Tibial artery (tissue), 4 donors: ENCODE data around the gene SYNC.
"Not testable (repeated sequence)": the region's sequence is repeated elsewhere in the genome, so short reads cannot be mapped to it uniquely, and the experiment has no call there.

Source experiments
- DNase-seq, 2 donors: peaks; one replicate each; pipeline ENCODE4 v3.0.0-alpha.2; 2019
- H3K27ac ChIP-seq, 2 donors: fragments of 200-600 bp; sonication (generic) in 1 of 2; 1 replicate in 1 of 2; 2 replicates in 1 of 2; pipeline ENCODE4 v1.5.1; 2018 to 2019; ENCODE audit warnings: mild to moderate bottlenecking in 1 of 2
- H3K27me3 ChIP-seq, 2 donors: fragments of 200-600 bp; sonication (generic) in 1 of 2; one replicate each; pipeline versions ENCODE4 v1.5.1 to v1.6.0; 2016 to 2019
- H3K36me3 ChIP-seq, 3 donors: fragments of 200-600 bp; sonication (generic) in 2 of 3; one replicate each; pipeline ENCODE4 v1.5.1; 2016 to 2019; ENCODE audit warnings: mild to moderate bottlenecking in 2 of 3
- H3K4me1 ChIP-seq, 4 donors: fragments of 200-600 bp; sonication (generic) in 2 of 4; 1 replicate in 3 of 4; 2 replicates in 1 of 4; pipeline ENCODE4 v1.5.1; 2016 to 2019
- H3K4me3 ChIP-seq, 2 donors: fragments of 200-600 bp; sonication (generic) in 1 of 2; 1 replicate in 1 of 2; 2 replicates in 1 of 2; pipeline ENCODE4 v1.5.1; 2018 to 2019; ENCODE audit warnings: mild to moderate bottlenecking in 2 of 2
- H3K9me3 ChIP-seq, 3 donors: fragments of 200-600 bp; sonication (generic) in 1 of 3; one replicate each; pipeline ENCODE4 v1.5.1; 2016 to 2019
- intact Hi-C: fragments of 100-400 bp; cut with DNase I; formaldehyde crosslinking; loops from one replicate; pipeline ENCODE4 v1.15.0; 2023; ENCODE audit warnings: low total_unique reads
- TF ChIP-seq, protein P1 (sequence below), 2 experiments: fragments of 200-600 bp in 1 of 2; fragments of 450-650 bp in 1 of 2; IDR thresholded peaks; one replicate each; pipeline ENCODE4 v1.5.1; 2017 to 2019; ENCODE audit warnings: antibody characterized with exemption in 2 of 2, mild to moderate bottlenecking in 1 of 2, moderate library complexity in 1 of 2

Gene SYNC

GRCh38 chr1:32706491-32706890 lies 3.9 kb upstream of the SYNC start:
- intact Hi-C loops, result no loop called here
- DNase-seq, result no peak
- Histone ChIP-seq H3K27me3 (no peaks in the 10 kb centered on the region), H3K9me3 (no peaks in the 10 kb centered on the region), H3K4me3 (no peak overlapping the region), H3K36me3 (no peaks in the 10 kb centered on the region), H3K27ac (peak overlapping the region; percentile 43 to 98), H3K4me1 (peaks cover 0 to 50% (median 32%) of the 10 kb centered on the region in 4 donors)
- TF ChIP-seq, protein P1, sequence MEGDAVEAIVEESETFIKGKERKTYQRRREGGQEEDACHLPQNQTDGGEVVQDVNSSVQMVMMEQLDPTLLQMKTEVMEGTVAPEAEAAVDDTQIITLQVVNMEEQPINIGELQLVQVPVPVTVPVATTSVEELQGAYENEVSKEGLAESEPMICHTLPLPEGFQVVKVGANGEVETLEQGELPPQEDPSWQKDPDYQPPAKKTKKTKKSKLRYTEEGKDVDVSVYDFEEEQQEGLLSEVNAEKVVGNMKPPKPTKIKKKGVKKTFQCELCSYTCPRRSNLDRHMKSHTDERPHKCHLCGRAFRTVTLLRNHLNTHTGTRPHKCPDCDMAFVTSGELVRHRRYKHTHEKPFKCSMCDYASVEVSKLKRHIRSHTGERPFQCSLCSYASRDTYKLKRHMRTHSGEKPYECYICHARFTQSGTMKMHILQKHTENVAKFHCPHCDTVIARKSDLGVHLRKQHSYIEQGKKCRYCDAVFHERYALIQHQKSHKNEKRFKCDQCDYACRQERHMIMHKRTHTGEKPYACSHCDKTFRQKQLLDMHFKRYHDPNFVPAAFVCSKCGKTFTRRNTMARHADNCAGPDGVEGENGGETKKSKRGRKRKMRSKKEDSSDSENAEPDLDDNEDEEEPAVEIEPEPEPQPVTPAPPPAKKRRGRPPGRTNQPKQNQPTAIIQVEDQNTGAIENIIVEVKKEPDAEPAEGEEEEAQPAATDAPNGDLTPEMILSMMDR (IDR thresholded peaks at IDR 0.05), result no peak

DNA sequence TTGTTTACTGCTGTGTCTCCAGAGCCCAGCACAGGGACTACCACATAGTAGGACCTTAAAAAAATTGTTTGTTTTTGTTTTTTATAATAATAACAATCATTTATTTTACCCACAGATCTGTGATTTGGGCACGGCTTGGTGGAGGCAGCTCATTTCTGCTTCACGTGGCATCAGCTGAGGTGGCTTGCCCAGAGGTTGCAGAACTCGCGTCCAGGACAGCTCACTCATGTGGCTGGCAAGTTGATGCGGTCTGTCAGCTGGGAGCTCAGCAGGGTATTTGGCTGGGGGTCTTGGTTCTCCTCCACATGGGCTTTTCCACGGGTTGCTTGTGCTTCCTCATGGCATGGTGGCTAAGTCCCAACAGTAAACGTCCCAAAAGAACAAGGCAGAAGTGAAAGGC lies 2.9 kb upstream of the SYNC start:
- intact Hi-C loops, result no loop called here
- TF ChIP-seq, protein P1 (IDR thresholded peaks at IDR 0.05), result no peak
- Histone ChIP-seq H3K27ac (peak overlapping the region; percentile 43 to 98), H3K9me3 (no peaks in the 10 kb centered on the region), H3K27me3 (no peaks in the 10 kb centered on the region), H3K36me3 (no peaks in the 10 kb centered on the region), H3K4me1 (peaks cover 0 to 60% (median 39%) of the 10 kb centered on the region in 4 donors), H3K4me3 (no peak overlapping the region)
- no peak for DNase-seq

DNA sequence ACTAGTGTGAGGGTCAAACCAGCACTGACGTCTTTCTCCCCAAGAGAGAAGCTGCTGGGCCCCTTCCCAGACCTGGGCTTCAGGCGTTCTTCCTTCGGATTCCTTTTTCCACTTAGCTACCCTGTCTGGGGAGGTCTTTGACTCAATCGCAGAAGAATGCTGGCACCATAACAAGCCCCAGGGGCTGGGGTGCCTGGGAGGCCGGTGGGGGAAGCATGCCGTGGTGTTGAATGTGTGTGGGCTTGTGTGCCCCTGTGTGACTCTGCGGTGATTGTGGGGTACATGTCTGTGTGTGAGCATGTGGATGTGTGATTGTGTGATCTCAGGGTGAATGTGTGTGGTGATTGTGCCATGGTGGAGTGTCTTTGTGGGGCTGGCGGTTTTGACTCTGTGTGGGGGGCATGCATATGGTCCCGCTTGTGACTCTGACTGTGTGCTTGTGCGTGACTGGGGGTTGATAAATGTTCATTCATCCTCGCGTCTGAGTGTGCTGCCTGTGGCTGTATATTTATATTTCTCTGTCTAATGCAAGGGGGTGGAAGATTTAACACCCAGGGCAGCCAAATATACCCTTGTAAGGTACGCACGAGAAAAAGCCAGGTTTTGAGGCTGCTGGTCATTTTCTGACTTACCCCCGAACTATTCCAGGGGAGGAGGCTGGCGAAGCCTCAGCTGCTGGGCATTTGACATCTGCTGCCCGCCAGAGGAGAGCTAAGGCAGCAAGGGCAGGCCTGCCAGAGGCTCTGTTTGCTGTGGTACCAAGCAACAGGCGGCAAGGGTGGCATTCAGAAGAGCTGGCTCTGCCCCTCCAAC lies 1.1 kb upstream of the SYNC start:
- H3K4me3 ChIP-seq, result peak overlapping the region; percentile 73
- no peaks in the 10 kb centered on the region for H3K36me3 ChIP-seq
- intact Hi-C loops, result no loop called here
- peak; percentile 42 to 88 for DNase-seq
- no peaks in the 10 kb centered on the region for H3K27me3 ChIP-seq
- H3K9me3 ChIP-seq, result no peaks in the 10 kb centered on the region
- TF ChIP-seq, protein P1 (IDR thresholded peaks at IDR 0.05), result no peak
- peaks cover 0 to 70% (median 41%) of the 10 kb centered on the region in 4 donors for H3K4me1 ChIP-seq
- peak overlapping the region; percentile 95 to 98 for H3K27ac ChIP-seq

DNA sequence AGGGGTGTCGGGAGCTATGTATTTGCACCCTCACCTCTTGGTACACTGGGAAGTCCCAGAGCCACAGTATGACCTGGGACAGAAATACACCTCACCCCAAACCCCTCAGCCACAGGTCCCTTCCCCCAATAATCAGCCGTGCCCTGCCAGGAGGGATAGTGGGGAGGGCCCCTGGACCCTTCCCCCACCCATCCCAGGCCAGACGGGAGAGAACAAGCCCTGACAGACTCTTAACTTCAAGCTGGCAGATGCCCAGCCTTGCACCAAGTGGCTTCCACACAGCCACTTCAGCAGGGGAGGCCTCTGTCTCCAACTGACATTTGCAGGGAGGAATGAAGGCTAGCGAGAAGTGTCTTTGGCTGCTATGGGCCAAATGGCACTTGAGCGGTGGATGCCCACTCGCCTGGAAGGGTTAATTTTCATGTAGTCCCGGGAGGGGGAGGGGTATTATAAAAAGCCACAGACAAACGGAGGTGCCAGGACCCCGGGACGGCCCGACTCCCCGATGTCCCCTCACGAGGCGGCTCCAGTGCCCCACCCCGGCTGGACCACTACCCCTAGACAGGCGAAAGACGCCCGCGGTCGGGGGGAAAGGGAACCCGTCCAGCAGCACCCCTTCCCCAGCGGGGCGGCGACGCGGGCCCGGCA lies 495 bp downstream of the SYNC start:
- DNase-seq, result peak; percentile 33 to 80
- Histone ChIP-seq H3K4me3 (peak overlapping the region; percentile 73), H3K4me1 (peaks cover 0 to 73% (median 41%) of the 10 kb centered on the region in 4 donors), H3K27me3 (no peaks in the 10 kb centered on the region), H3K9me3 (no peaks in the 10 kb centered on the region), H3K36me3 (peaks cover 0 to 1% (median 0%) of the 10 kb centered on the region in 3 donors), H3K27ac (peak overlapping the region; percentile 95 to 98)
- intact Hi-C loops, result no loop called here
- TF ChIP-seq, protein P1 (IDR thresholded peaks at IDR 0.05), result no peak

DNA sequence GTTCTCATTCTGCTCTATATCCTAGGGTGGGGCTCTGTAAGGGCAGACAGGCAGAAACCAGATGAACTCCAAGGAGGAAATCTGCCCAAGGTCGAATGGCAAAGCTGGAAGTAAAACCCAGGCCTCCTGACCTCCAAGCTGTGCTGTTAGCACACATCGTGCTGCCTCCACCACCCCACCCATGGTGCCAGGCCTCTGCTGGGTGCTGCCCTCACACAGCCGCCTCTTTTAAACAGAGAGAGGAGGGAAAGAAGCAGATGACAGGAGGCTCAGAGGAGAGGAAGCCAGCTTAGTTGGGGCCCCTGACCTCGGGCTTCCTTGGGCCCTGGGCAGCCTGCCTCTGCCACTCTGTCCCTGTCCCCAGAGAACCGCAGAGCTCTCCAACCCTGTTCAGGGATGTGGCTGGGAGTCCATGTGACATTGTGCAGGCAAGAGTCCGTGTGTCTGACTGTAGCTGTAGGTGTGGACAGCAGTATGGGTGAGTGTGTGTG lies 1.1 kb downstream of the SYNC start:
- Histone ChIP-seq H3K36me3 (peaks cover 0 to 7% (median 0%) of the 10 kb centered on the region in 3 donors), H3K27me3 (no peaks in the 10 kb centered on the region), H3K4me3 (peak overlapping the region; percentile 73), H3K27ac (peak overlapping the region; percentile 95 to 98), H3K9me3 (no peaks in the 10 kb centered on the region), H3K4me1 (peaks cover 0 to 67% (median 38%) of the 10 kb centered on the region in 4 donors)
- intact Hi-C loops, result no loop called here
- TF ChIP-seq, protein P1 (IDR thresholded peaks at IDR 0.05), result no peak
- DNase-seq, result peak; percentile 27 to 67

- peaks cover 5 to 13% (median 7%) of the 10 kb centered on the region in 3 donors for H3K36me3 ChIP-seq
- not testable (repeated sequence) for H3K9me3 ChIP-seq
Observed at GRCh38 chr1:32696996-32697395, 5.6 kb downstream of the SYNC start.

More at GRCh38 chr1:32696996-32697395, 5.6 kb downstream of the SYNC start:
- intact Hi-C loops, H3K4me3 ChIP-seq, H3K27me3 ChIP-seq: not testable (repeated sequence)
- DNase-seq, result peak in 1 of 2 donors; percentile 19
- peaks cover 0 to 67% (median 44%) of the 10 kb centered on the region in 4 donors for H3K4me1 ChIP-seq
- peak overlapping the region in 1 of 2 donors; percentile 79 for H3K27ac ChIP-seq
